ENCODE results near the gene SFTPA1.

The SFTPA1 gene

DNA sequence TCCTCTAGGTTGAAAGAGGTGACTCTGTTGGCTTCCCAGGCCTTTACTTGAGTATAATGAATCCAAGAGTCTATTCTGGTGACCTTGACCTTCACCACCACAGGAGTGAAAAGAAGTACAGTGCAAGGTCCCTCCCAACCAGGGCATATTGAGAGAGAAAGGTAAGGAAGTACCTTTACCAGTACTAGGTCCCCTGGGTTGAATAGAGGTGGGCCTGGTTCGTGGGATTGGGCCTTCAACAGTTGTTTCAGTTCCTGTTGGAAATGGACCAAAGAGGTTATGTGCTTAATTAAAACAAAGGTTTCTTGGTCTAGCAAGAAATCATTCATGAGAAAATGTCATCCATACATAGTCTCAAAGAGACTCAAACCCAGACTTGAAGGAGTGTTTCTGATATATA lies 6.4 kb upstream of the SFTPA1 start:
- TF ChIP-seq, protein P1, sequence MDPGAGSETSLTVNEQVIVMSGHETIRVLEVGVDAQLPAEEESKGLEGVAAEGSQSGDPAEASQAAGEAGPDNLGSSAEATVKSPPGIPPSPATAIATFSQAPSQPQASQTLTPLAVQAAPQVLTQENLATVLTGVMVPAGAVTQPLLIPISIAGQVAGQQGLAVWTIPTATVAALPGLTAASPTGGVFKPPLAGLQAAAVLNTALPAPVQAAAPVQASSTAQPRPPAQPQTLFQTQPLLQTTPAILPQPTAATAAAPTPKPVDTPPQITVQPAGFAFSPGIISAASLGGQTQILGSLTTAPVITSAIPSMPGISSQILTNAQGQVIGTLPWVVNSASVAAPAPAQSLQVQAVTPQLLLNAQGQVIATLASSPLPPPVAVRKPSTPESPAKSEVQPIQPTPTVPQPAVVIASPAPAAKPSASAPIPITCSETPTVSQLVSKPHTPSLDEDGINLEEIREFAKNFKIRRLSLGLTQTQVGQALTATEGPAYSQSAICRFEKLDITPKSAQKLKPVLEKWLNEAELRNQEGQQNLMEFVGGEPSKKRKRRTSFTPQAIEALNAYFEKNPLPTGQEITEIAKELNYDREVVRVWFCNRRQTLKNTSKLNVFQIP (CRISPR knock-in tag; IDR thresholded peaks at IDR 0.05; ENCODE audit: borderline replicate concordance, low read depth), result no peak
- TF ChIP-seq PPARA (CRISPR knock-in tag; IDR thresholded peaks at IDR 0.05; ENCODE audit: borderline replicate concordance), result no peak
- no peak for TF ChIP-seq ZFP30 (CRISPR knock-in tag; IDR thresholded peaks at IDR 0.05)
- no peak for TF ChIP-seq SNAI2 (CRISPR knock-in tag; IDR thresholded peaks at IDR 0.05)
- TF ChIP-seq, protein P2, sequence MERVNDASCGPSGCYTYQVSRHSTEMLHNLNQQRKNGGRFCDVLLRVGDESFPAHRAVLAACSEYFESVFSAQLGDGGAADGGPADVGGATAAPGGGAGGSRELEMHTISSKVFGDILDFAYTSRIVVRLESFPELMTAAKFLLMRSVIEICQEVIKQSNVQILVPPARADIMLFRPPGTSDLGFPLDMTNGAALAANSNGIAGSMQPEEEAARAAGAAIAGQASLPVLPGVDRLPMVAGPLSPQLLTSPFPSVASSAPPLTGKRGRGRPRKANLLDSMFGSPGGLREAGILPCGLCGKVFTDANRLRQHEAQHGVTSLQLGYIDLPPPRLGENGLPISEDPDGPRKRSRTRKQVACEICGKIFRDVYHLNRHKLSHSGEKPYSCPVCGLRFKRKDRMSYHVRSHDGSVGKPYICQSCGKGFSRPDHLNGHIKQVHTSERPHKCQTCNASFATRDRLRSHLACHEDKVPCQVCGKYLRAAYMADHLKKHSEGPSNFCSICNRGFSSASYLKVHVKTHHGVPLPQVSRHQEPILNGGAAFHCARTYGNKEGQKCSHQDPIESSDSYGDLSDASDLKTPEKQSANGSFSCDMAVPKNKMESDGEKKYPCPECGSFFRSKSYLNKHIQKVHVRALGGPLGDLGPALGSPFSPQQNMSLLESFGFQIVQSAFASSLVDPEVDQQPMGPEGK (CRISPR knock-in tag; IDR thresholded peaks at IDR 0.05; ENCODE audit: borderline replicate concordance), result no peak
- no peak for TF ChIP-seq ZC3H10 (CRISPR knock-in tag; IDR thresholded peaks at IDR 0.05)
- TF ChIP-seq ZNF70 (CRISPR knock-in tag; IDR thresholded peaks at IDR 0.05), result no peak
- TF ChIP-seq TOX (CRISPR knock-in tag; IDR thresholded peaks at IDR 0.05; ENCODE audit: borderline replicate concordance), result no peak
- no peak for TF ChIP-seq BACH2 (CRISPR knock-in tag; IDR thresholded peaks at IDR 0.05; ENCODE audit: borderline replicate concordance)
- TF ChIP-seq ESRRG (CRISPR knock-in tag; IDR thresholded peaks at IDR 0.05), result no peak
- TF ChIP-seq, protein P3, sequence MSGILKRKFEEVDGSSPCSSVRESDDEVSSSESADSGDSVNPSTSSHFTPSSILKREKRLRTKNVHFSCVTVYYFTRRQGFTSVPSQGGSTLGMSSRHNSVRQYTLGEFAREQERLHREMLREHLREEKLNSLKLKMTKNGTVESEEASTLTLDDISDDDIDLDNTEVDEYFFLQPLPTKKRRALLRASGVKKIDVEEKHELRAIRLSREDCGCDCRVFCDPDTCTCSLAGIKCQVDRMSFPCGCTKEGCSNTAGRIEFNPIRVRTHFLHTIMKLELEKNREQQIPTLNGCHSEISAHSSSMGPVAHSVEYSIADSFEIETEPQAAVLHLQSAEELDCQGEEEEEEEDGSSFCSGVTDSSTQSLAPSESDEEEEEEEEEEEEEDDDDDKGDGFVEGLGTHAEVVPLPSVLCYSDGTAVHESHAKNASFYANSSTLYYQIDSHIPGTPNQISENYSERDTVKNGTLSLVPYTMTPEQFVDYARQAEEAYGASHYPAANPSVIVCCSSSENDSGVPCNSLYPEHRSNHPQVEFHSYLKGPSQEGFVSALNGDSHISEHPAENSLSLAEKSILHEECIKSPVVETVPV (CRISPR knock-in tag; IDR thresholded peaks at IDR 0.05), result no peak
- no peak for TF ChIP-seq ZNF565 (CRISPR knock-in tag; conservative IDR thresholded peaks at IDR 0.05; ENCODE audit: low read depth)
- no peak for TF ChIP-seq GLIS3 (CRISPR knock-in tag; IDR thresholded peaks at IDR 0.05)
- TF ChIP-seq ZNF8 (CRISPR knock-in tag; IDR thresholded peaks at IDR 0.05), result no peak
- no peak for ATAC-seq

DNA sequence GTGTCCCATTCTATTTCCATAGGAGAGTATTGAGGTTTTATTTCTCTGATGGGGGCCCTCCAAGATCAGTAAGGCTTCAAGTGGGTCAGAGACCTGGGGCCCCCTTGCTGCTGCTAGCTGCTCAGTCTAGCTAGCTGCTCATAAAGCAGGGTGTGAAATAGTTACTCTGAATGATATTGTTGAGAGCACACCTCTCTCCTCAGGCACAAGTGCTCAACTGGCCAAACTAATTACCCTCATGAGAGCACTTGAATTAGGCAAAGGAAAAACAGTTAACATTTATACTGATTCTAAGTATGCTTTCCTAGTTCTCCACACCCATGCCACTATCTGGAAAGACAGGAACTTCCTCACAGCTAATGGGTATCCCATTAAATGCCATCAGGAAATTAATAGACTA lies 5.4 kb upstream of the SFTPA1 start:
- TF ChIP-seq SNAI2 (CRISPR knock-in tag; IDR thresholded peaks at IDR 0.05), result no peak
- TF ChIP-seq, protein P4, sequence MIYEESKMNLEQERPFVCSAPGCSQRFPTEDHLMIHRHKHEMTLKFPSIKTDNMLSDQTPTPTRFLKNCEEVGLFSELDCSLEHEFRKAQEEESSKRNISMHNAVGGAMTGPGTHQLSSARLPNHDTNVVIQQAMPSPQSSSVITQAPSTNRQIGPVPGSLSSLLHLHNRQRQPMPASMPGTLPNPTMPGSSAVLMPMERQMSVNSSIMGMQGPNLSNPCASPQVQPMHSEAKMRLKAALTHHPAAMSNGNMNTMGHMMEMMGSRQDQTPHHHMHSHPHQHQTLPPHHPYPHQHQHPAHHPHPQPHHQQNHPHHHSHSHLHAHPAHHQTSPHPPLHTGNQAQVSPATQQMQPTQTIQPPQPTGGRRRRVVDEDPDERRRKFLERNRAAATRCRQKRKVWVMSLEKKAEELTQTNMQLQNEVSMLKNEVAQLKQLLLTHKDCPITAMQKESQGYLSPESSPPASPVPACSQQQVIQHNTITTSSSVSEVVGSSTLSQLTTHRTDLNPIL (CRISPR knock-in tag; IDR thresholded peaks at IDR 0.05; ENCODE audit: low read depth), result no peak
- TF ChIP-seq TOX (CRISPR knock-in tag; IDR thresholded peaks at IDR 0.05; ENCODE audit: borderline replicate concordance), result no peak
- no peak for TF ChIP-seq GLIS3 (CRISPR knock-in tag; IDR thresholded peaks at IDR 0.05)
- TF ChIP-seq, protein P5, sequence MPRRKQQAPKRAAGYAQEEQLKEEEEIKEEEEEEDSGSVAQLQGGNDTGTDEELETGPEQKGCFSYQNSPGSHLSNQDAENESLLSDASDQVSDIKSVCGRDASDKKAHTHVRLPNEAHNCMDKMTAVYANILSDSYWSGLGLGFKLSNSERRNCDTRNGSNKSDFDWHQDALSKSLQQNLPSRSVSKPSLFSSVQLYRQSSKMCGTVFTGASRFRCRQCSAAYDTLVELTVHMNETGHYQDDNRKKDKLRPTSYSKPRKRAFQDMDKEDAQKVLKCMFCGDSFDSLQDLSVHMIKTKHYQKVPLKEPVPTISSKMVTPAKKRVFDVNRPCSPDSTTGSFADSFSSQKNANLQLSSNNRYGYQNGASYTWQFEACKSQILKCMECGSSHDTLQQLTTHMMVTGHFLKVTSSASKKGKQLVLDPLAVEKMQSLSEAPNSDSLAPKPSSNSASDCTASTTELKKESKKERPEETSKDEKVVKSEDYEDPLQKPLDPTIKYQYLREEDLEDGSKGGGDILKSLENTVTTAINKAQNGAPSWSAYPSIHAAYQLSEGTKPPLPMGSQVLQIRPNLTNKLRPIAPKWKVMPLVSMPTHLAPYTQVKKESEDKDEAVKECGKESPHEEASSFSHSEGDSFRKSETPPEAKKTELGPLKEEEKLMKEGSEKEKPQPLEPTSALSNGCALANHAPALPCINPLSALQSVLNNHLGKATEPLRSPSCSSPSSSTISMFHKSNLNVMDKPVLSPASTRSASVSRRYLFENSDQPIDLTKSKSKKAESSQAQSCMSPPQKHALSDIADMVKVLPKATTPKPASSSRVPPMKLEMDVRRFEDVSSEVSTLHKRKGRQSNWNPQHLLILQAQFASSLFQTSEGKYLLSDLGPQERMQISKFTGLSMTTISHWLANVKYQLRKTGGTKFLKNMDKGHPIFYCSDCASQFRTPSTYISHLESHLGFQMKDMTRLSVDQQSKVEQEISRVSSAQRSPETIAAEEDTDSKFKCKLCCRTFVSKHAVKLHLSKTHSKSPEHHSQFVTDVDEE (CRISPR knock-in tag; IDR thresholded peaks at IDR 0.05), result no peak
- TF ChIP-seq ZFP3 (CRISPR knock-in tag; IDR thresholded peaks at IDR 0.05), result no peak
- TF ChIP-seq ARNTL (CRISPR knock-in tag; IDR thresholded peaks at IDR 0.05; ENCODE audit: borderline replicate concordance, low read depth), result no peak
- no peak for TF ChIP-seq CSDC2 (CRISPR knock-in tag; IDR thresholded peaks at IDR 0.05)
- no peak for TF ChIP-seq ESRRG (CRISPR knock-in tag; IDR thresholded peaks at IDR 0.05)
- TF ChIP-seq ISL1 (CRISPR knock-in tag; IDR thresholded peaks at IDR 0.05), result no peak
- no peak for TF ChIP-seq PPARA (CRISPR knock-in tag; IDR thresholded peaks at IDR 0.05; ENCODE audit: borderline replicate concordance)
- TF ChIP-seq RARB (CRISPR knock-in tag; IDR thresholded peaks at IDR 0.05), result no peak
- TF ChIP-seq TCF4 (CRISPR knock-in tag; IDR thresholded peaks at IDR 0.05; ENCODE audit: borderline replicate concordance), result no peak
- no peak for TF ChIP-seq OSR1 (CRISPR knock-in tag; IDR thresholded peaks at IDR 0.05)
- TF ChIP-seq ZNF70 (CRISPR knock-in tag; IDR thresholded peaks at IDR 0.05), result no peak
- TF ChIP-seq, protein P1 (CRISPR knock-in tag; IDR thresholded peaks at IDR 0.05; ENCODE audit: borderline replicate concordance, low read depth), result no peak
- TF ChIP-seq ZNF8 (CRISPR knock-in tag; IDR thresholded peaks at IDR 0.05), result no peak
- no peak for ATAC-seq

Data from SK-N-SH treated with all-trans-retinoic acid at 6 μM for 48 hours (cell line).